SK-N-SH (cell line): ENCODE data around the gene LDLR. TPM values are rescaled to one million over a fixed set of nuclear protein-coding genes. Genes with fewer than 3 reads are reported as not detected.

Experiments used
- CTCF ChIA-PET: fragments of 300-600, 350-600 bp; formaldehyde crosslinking; extraction: SDS; loops from one replicate; lab custom pipeline; 2021; lab: Yijun Ruan, JAX
- POLR2A ChIA-PET: fragments of 350-600 bp; sonication (Branson Sonifier 250); formaldehyde crosslinking; extraction: SDS; loops from one replicate; lab custom pipeline; 2020; ENCODE audit warnings: antibody characterized with exemption, inconsistent platforms; lab: Yijun Ruan, JAX
- DNase-seq: peaks from one replicate; pipeline ENCODE4 v3.0.0; 2012
- H2AFZ ChIP-seq: fragments of 200-600 bp; sonication (generic); 2 replicates; pipeline ENCODE4 v1.8.1; 2016; ENCODE audit warnings: antibody characterized with exemption, mild to moderate bottlenecking, low read depth
- H3F3A ChIP-seq: fragments of 200-600 bp; sonication (generic); replicated peaks from 2 replicates; pipeline ENCODE3; 2016; ENCODE audit warnings: antibody characterized with exemption, mild to moderate bottlenecking; ENCODE audit not compliant: insufficient read depth
- H3K27ac ChIP-seq, 2 experiments: fragments of 200-500 bp in 1 of 2; fragments of 200-600 bp in 1 of 2; sonication (Bioruptor generic) in 1 of 2; sonication (generic), shearing (Covaris generic) in 1 of 2; 2 replicates each; pipeline versions ENCODE4 v1.5.1 to v1.6.1; 2014 to 2016; ENCODE audit warnings: low read depth in 2 of 2, inconsistent platforms in 1 of 2, low read length in 1 of 2, mild to moderate bottlenecking in 1 of 2, mixed read lengths in 1 of 2
- H3K27me3 ChIP-seq: fragments of 200-600 bp; sonication (generic), shearing (Covaris generic); 2 replicates; pipeline ENCODE4 v1.6.1; 2016; ENCODE audit warnings: mixed run types; ENCODE audit not compliant: insufficient read depth
- H3K36me3 ChIP-seq, 2 experiments: fragments of 200-500 bp in 1 of 2; fragments of 200-600 bp in 1 of 2; sonication (Bioruptor generic) in 1 of 2; sonication (generic) in 1 of 2; replicated peaks in 1 of 2; 2 replicates each; pipeline versions ENCODE3 to v1.5.1; 2014 to 2016; ENCODE audit warnings: low read length in 1 of 2, mild to moderate bottlenecking in 1 of 2; ENCODE audit not compliant: insufficient read depth in 2 of 2, control insufficient read depth in 1 of 2
- H3K4me1 ChIP-seq, 2 experiments: fragments of 200-500 bp in 1 of 2; fragments of 200-600 bp in 1 of 2; sonication (Bioruptor generic) in 1 of 2; sonication (generic), shearing (Covaris generic) in 1 of 2; 2 replicates each; pipeline versions ENCODE4 v1.5.1 to v1.6.1; 2014 to 2016; ENCODE audit warnings: low read depth in 1 of 2, low read length in 1 of 2, mixed run types in 1 of 2; ENCODE audit not compliant: insufficient read depth in 2 of 2, control insufficient read depth in 1 of 2
- H3K4me2 ChIP-seq: fragments of 200-600 bp; sonication (generic), shearing (Covaris generic); 2 replicates; pipeline ENCODE4 v1.6.1; 2017; ENCODE audit warnings: mixed run types
- H3K4me3 ChIP-seq, 2 experiments: fragments of 200-500 bp in 1 of 2; fragments of 200-600 bp in 1 of 2; sonication (Bioruptor generic) in 1 of 2; sonication (generic), shearing (Covaris generic) in 1 of 2; 2 replicates each; pipeline versions ENCODE4 v1.5.1 to v1.8.1; 2014 to 2016; ENCODE audit warnings: low read depth in 2 of 2, inconsistent platforms in 1 of 2, low read length in 1 of 2, mild to moderate bottlenecking in 1 of 2, mixed read lengths in 1 of 2, moderate library complexity in 1 of 2
- H3K79me2 ChIP-seq: fragments of 200-600 bp; sonication (generic); 2 replicates; pipeline ENCODE4 v1.8.1; 2017; ENCODE audit warnings: mild to moderate bottlenecking; ENCODE audit not compliant: insufficient read depth
- H3K9ac ChIP-seq: fragments of 200-600 bp; sonication (generic); 2 replicates; pipeline ENCODE4 v1.6.1; 2017; ENCODE audit warnings: mixed run types
- H3K9me2 ChIP-seq: fragments of 200-600 bp; sonication (generic); 2 replicates; pipeline ENCODE4 v1.6.1; 2017; ENCODE audit warnings: mixed run types
- H3K9me3 ChIP-seq: fragments of 200-600 bp; sonication (generic); 2 replicates; pipeline ENCODE4 v1.6.1; 2017; ENCODE audit warnings: mixed run types, mild to moderate bottlenecking, moderate library complexity
- H4K20me1 ChIP-seq: fragments of 200-600 bp; sonication (generic); 2 replicates; pipeline ENCODE4 v1.6.1; 2017; ENCODE audit warnings: mild to moderate bottlenecking, mixed run types; ENCODE audit not compliant: insufficient read depth
- CHD2 ChIP-seq: fragments of 150-350 bp; IDR thresholded peaks from 2 replicates; pipeline ENCODE4 v1.6.1; 2018; ENCODE audit warnings: low read length; ENCODE audit not compliant: partially characterized antibody
- FOSL2 ChIP-seq: IDR thresholded peaks from 2 replicates; pipeline ENCODE4 v1.4.0; 2012; ENCODE audit warnings: low read depth, mild to moderate bottlenecking, moderate library complexity, borderline replicate concordance
- MEF2A ChIP-seq: IDR thresholded peaks from 2 replicates; pipeline ENCODE4 v1.4.0; 2012; ENCODE audit warnings: low read depth, borderline replicate concordance
- MXI1 ChIP-seq: IDR thresholded peaks from 2 replicates; pipeline ENCODE4 v1.6.1; 2012; ENCODE audit warnings: mild to moderate bottlenecking, low read depth, low read length, improper control_type of control experiment
- POLR2AphosphoS5 ChIP-seq: IDR thresholded peaks from 2 replicates; pipeline ENCODE4 v1.6.1; 2012; ENCODE audit warnings: low read depth, low read length
- RXRA ChIP-seq: IDR thresholded peaks from 2 replicates; pipeline ENCODE4 v1.4.0; 2012; ENCODE audit warnings: low read depth, mild to moderate bottlenecking, borderline replicate concordance
- TAF1 ChIP-seq: IDR thresholded peaks from 2 replicates; pipeline ENCODE4 v1.6.1; 2012; ENCODE audit warnings: low read depth, mild to moderate bottlenecking, low read length, moderate library complexity, borderline replicate concordance
- TEAD4 ChIP-seq: IDR thresholded peaks from 2 replicates; pipeline ENCODE4 v1.4.0; 2012; ENCODE audit warnings: mild to moderate bottlenecking, borderline replicate concordance; ENCODE audit not compliant: insufficient read depth
- USF2 ChIP-seq: fragments of 150-350 bp; IDR thresholded peaks from 2 replicates; pipeline ENCODE4 v1.6.1; 2017; ENCODE audit warnings: antibody characterized with exemption, low read length, low read depth, borderline replicate concordance
- WGBS: methylation state at CpG from one replicate; pipeline ENCODE4 v1.1.6; 2017; ENCODE audit warnings: low lambda C conversion rate; 5-methylcytosine and 5-hydroxymethylcytosine counted together
- polyA plus RNA-seq, 3 experiments: library from polyadenylated mRNA; depleted of rRNA; stranded (reverse); fragments of >200 nt; gene quantifications; 2 replicates each; pipeline ENCODE4 v1.2.3, GENCODE V29; 2012
- TF ChIP-seq, protein P1 (sequence below): fragments of 150-350 bp; IDR thresholded peaks from 2 replicates; pipeline ENCODE4 v1.6.1; 2016; ENCODE audit warnings: mild to moderate bottlenecking, low read depth, low read length
- TF ChIP-seq, protein P2 (sequence below): IDR thresholded peaks from 2 replicates; pipeline ENCODE4 v1.6.1; 2012; ENCODE audit warnings: mild to moderate bottlenecking, low read depth, low read length, moderate library complexity

LDLR gene
- polyA plus RNA-seq, 1 of the 3 experiments (the other 2 are of a cell fraction) = 25.1 TPM

- POLR2A ChIA-PET = no interaction called here
- TF ChIP-seq MEF2A = no peak
- no peaks in the 10 kb centered on the region for H3K9me2 ChIP-seq
- peaks cover 0 to 16% of the 10 kb centered on the region in 2 experiments; a peak in 2 of 4 replicates for H3K4me1 ChIP-seq
- H3K9me3 ChIP-seq = no peaks in the 10 kb centered on the region
- CTCF ChIA-PET = interaction anchor here (1.2 to 1.6 kb wide), 2 partner anchors 32 to 45 kb away, joined by 4 read pairs; no protein-coding TSS in a partner anchor
- DNase-seq = no peak
- H3K9ac ChIP-seq = no peak overlapping the region
- peaks cover 3% of the 10 kb centered on the region; the same call in 1 of the 2 replicates for H3K79me2 ChIP-seq
- peaks cover 42 to 56% of the 10 kb centered on the region in 2 experiments for H3K36me3 ChIP-seq
- no peak overlapping the region for H3K27ac ChIP-seq
- H2AFZ ChIP-seq = no peak overlapping the region
- peaks cover 24% of the 10 kb centered on the region for H3F3A ChIP-seq
- H3K4me2 ChIP-seq = no peak overlapping the region
- H3K4me3 ChIP-seq = no peak overlapping the region
- no peaks in the 10 kb centered on the region for H3K27me3 ChIP-seq
- WGBS = 93% methylated on average over 5 of the region's 5 CpGs
- H4K20me1 ChIP-seq = no peaks in the 10 kb centered on the region
Measured at GRCh38 chr19:11171144-11171543, 81.9 kb downstream of the LDLR start.

DNA sequence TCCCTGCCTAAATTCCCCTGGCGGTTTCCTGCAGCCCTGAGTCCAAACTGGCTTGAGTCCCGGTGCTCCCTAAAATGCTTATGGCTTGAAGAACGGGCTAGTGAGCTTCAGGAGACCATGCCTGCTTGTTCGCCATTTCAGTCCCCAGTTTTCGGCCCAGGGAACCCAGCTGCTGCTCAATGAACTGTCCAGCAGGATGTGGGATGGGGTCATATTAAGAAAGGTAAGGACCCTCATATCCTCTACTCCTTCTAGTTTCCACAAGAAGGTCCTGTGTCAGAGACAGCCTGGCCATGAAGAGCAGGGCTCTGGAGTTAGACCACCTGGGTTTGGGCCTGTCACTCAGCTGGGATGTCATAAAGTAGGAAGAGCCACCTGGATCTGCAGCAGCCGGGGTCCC, 83.3 kb downstream of the LDLR start:
- no peaks in the 10 kb centered on the region for H3K9me3 ChIP-seq
- TF ChIP-seq TAF1 (no peak), TEAD4 (no peak), MXI1 (no peak), FOSL2 (no peak), POLR2AphosphoS5 (no peak), USF2 (no peak), RXRA (no peak), CHD2 (no peak)
- TF ChIP-seq, protein P1, sequence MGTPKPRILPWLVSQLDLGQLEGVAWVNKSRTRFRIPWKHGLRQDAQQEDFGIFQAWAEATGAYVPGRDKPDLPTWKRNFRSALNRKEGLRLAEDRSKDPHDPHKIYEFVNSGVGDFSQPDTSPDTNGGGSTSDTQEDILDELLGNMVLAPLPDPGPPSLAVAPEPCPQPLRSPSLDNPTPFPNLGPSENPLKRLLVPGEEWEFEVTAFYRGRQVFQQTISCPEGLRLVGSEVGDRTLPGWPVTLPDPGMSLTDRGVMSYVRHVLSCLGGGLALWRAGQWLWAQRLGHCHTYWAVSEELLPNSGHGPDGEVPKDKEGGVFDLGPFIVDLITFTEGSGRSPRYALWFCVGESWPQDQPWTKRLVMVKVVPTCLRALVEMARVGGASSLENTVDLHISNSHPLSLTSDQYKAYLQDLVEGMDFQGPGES = no peak
- TF ChIP-seq, protein P2, sequence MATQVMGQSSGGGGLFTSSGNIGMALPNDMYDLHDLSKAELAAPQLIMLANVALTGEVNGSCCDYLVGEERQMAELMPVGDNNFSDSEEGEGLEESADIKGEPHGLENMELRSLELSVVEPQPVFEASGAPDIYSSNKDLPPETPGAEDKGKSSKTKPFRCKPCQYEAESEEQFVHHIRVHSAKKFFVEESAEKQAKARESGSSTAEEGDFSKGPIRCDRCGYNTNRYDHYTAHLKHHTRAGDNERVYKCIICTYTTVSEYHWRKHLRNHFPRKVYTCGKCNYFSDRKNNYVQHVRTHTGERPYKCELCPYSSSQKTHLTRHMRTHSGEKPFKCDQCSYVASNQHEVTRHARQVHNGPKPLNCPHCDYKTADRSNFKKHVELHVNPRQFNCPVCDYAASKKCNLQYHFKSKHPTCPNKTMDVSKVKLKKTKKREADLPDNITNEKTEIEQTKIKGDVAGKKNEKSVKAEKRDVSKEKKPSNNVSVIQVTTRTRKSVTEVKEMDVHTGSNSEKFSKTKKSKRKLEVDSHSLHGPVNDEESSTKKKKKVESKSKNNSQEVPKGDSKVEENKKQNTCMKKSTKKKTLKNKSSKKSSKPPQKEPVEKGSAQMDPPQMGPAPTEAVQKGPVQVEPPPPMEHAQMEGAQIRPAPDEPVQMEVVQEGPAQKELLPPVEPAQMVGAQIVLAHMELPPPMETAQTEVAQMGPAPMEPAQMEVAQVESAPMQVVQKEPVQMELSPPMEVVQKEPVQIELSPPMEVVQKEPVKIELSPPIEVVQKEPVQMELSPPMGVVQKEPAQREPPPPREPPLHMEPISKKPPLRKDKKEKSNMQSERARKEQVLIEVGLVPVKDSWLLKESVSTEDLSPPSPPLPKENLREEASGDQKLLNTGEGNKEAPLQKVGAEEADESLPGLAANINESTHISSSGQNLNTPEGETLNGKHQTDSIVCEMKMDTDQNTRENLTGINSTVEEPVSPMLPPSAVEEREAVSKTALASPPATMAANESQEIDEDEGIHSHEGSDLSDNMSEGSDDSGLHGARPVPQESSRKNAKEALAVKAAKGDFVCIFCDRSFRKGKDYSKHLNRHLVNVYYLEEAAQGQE = no peak
- no peak for DNase-seq
- peaks cover 24% of the 10 kb centered on the region for H3F3A ChIP-seq
- WGBS = 95% methylated on average over 5 of the region's 6 CpGs
- H3K4me3 ChIP-seq = no peak overlapping the region
- H2AFZ ChIP-seq = no peak overlapping the region
- H3K79me2 ChIP-seq = peaks cover 3% of the 10 kb centered on the region; the same call in 1 of the 2 replicates
- POLR2A ChIA-PET = no interaction called here
- H3K4me1 ChIP-seq = peaks cover 0 to 16% of the 10 kb centered on the region in 2 experiments; a peak in 2 of 4 replicates
- H3K27ac ChIP-seq = no peak overlapping the region
- CTCF ChIA-PET = interaction anchor here (1.5 kb wide), 1 partner anchor 46 kb away, joined by 5 read pairs; no protein-coding TSS in a partner anchor
- no peak overlapping the region for H3K9ac ChIP-seq
- H4K20me1 ChIP-seq = no peaks in the 10 kb centered on the region
- H3K36me3 ChIP-seq = peaks cover 45 to 59% of the 10 kb centered on the region in 2 experiments
- H3K27me3 ChIP-seq = no peaks in the 10 kb centered on the region
- no peaks in the 10 kb centered on the region for H3K9me2 ChIP-seq
- no peak overlapping the region for H3K4me2 ChIP-seq
